Measurements from ENCODE around the gene RPS6KB2. TPM values are rescaled to one million over a fixed set of nuclear protein-coding genes. Genes with fewer than 3 reads are reported as not detected.

The RPS6KB2 gene
- total and polyA plus RNA-seq, 2 experiments from 2014 or later: 65.0 to 105 TPM

- H3K27me3 ChIP-seq: no peaks in the 10 kb centered on the region
- WGBS (ENCODE audit: low lambda C conversion rate, missing lambda C conversion rate): 96% methylated on average over 19 of the region's 19 CpGs
- H2AFZ ChIP-seq: no peak overlapping the region
- H4K20me1 ChIP-seq (ENCODE audit: insufficient read depth, poor library complexity, severe bottlenecking): peaks cover 9% of the 10 kb centered on the region
- H3K36me3 ChIP-seq (replicated peaks; ENCODE audit: insufficient read depth, low read depth): no peaks in the 10 kb centered on the region
- TF ChIP-seq EZH2 (IDR thresholded peaks at IDR 0.05; ENCODE audit: borderline replicate concordance): no peak
- TF ChIP-seq EZH2phosphoT487 (IDR thresholded peaks at IDR 0.05; ENCODE audit: low read depth, severe bottlenecking, unreplicated experiment): no peak
- TF ChIP-seq CTCF (IDR thresholded peaks at IDR 0.05; ENCODE audit: poor library complexity): no peak
- peaks cover 11% of the 10 kb centered on the region for H3K4me1 ChIP-seq (ENCODE audit: insufficient read depth)
- no peak overlapping the region for H3K4me3 ChIP-seq
- no peak overlapping the region for H3K27ac ChIP-seq
- DNase-seq (ENCODE audit: low spot score): no peak
- H3K9me2 ChIP-seq (replicated peaks; ENCODE audit: insufficient read depth): no peaks in the 10 kb centered on the region
- peaks cover 27% of the 10 kb centered on the region for H3K79me2 ChIP-seq
- H3K4me2 ChIP-seq: no peak overlapping the region
- H3K9me3 ChIP-seq (ENCODE audit: low read depth): no peaks in the 10 kb centered on the region
Measured at GRCh38 chr11:67395555-67396258, 32.6 kb upstream of the RPS6KB2 start.

DNA sequence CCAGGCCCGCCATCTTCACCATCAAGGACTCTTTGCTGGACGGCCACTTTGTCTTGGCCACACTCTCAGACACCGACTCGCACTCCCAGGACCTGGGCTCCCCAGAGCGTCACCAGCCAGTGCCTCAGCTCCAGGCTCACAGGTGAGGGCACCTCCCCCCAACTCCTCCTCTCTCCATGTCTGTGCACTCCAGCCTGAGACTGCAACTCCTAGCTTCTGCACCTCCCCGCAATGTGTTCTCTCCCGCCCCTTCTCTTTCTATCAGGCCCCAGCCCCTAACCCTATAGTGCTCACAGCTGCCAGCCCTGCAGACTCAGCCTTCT, 32.1 kb upstream of the RPS6KB2 start:
- TF ChIP-seq EZH2phosphoT487 (IDR thresholded peaks at IDR 0.05; ENCODE audit: low read depth, severe bottlenecking, unreplicated experiment): no peak
- TF ChIP-seq CTCF (IDR thresholded peaks at IDR 0.05; ENCODE audit: poor library complexity): no peak
- TF ChIP-seq EZH2 (IDR thresholded peaks at IDR 0.05; ENCODE audit: borderline replicate concordance): no peak
- 94% methylated on average over 7 of the region's 7 CpGs for WGBS (ENCODE audit: low lambda C conversion rate, missing lambda C conversion rate)
- Histone ChIP-seq H3K9me3 (ENCODE audit: low read depth) (no peaks in the 10 kb centered on the region), H3K27me3 (no peaks in the 10 kb centered on the region), H3K4me1 (ENCODE audit: insufficient read depth) (peaks cover 9% of the 10 kb centered on the region), H3K79me2 (peaks cover 28% of the 10 kb centered on the region), H3K36me3 (replicated peaks; ENCODE audit: insufficient read depth, low read depth) (no peaks in the 10 kb centered on the region), H3K4me2 (no peak overlapping the region), H2AFZ (no peak overlapping the region), H3K4me3 (no peak overlapping the region), H3K9me2 (replicated peaks; ENCODE audit: insufficient read depth) (no peaks in the 10 kb centered on the region), H4K20me1 (ENCODE audit: insufficient read depth, poor library complexity, severe bottlenecking) (peaks cover 11% of the 10 kb centered on the region), H3K27ac (no peak overlapping the region)
- no peak for DNase-seq (ENCODE audit: low spot score)

DNA sequence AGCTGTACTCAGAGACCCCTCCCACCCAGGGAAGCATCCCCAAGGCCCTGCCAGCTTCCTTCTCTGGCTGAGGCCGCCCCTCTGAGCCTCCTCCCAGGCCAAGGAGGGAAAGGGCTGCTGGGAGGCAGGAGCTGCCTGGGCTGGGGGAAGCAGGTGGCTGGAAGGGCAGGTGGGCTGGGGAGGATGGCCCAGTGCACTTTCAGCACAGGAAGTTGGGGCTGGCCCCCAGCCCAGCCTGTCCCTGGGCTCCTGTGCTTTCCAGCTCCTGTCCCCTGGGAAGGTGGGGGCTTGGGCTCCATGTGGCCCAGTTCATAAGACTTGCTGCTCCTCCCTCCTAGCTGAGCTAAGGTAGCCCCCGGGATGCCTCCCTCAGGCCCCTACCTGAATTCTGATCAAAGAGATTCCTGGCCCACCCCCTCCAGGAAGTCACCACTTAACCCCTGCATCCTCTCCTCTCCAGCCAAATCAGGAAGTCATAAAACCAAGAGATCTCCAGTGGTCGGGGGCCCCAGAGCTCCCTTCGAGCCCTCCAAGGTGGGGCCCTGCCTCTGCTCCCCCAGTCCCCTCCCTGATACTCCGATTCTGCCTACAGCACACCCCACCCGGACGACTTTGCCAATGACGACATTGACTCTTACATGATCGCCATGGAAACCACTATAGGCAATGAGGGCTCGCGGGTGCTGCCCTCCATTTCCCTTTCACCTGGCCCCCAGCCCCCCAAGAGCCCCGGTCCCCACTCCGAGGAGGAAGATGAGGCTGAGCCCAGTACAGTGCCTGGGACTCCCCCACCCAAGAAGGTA, 31.5 kb upstream of the RPS6KB2 start:
- Histone ChIP-seq H3K9me3 (ENCODE audit: low read depth) (no peaks in the 10 kb centered on the region), H3K36me3 (replicated peaks; ENCODE audit: insufficient read depth, low read depth) (no peaks in the 10 kb centered on the region), H3K4me1 (ENCODE audit: insufficient read depth) (peaks cover 9% of the 10 kb centered on the region), H3K9me2 (replicated peaks; ENCODE audit: insufficient read depth) (no peaks in the 10 kb centered on the region), H3K27me3 (no peaks in the 10 kb centered on the region), H3K4me2 (no peak overlapping the region), H3K79me2 (peaks cover 30% of the 10 kb centered on the region), H4K20me1 (ENCODE audit: insufficient read depth, poor library complexity, severe bottlenecking) (peaks cover 11% of the 10 kb centered on the region), H2AFZ (no peak overlapping the region), H3K4me3 (no peak overlapping the region), H3K27ac (no peak overlapping the region)
- 76% methylated on average over 13 of the region's 13 CpGs for WGBS (ENCODE audit: low lambda C conversion rate, missing lambda C conversion rate)
- TF ChIP-seq EZH2 (IDR thresholded peaks at IDR 0.05; ENCODE audit: borderline replicate concordance): no peak
- TF ChIP-seq CTCF (IDR thresholded peaks at IDR 0.05; ENCODE audit: poor library complexity): no peak
- TF ChIP-seq EZH2phosphoT487 (IDR thresholded peaks at IDR 0.05; ENCODE audit: low read depth, severe bottlenecking, unreplicated experiment): no peak
- no peak for DNase-seq (ENCODE audit: low spot score)
